A549 (cell line): Measurements from ENCODE around the gene NKX6-2.

Source experiments
- CTCF ChIP-seq: fragments of >200 bp; sonication (Bioruptor Twin); formaldehyde crosslinking; IDR thresholded peaks from 3 replicates; pipeline ENCODE4 v1.5.1; 2016
- RCOR1 ChIP-seq: fragments of 150-350 bp; IDR thresholded peaks from 2 replicates; pipeline ENCODE4 v1.6.1; 2014; ENCODE audit warnings: antibody characterized with exemption, low read length, low read depth

- TF ChIP-seq CTCF (no peak), RCOR1 (no peak)
Observed at GRCh38 chr10:132758865-132759264, 27.1 kb downstream of the NKX6-2 start.
